ENCODE results near the gene TMEM256. TPM values are rescaled to one million over a fixed set of nuclear protein-coding genes. Genes with fewer than 3 reads are reported as not detected.

The TMEM256 gene
- total RNA-seq, result 70.3 and 140 TPM in 2 replicates

DNA sequence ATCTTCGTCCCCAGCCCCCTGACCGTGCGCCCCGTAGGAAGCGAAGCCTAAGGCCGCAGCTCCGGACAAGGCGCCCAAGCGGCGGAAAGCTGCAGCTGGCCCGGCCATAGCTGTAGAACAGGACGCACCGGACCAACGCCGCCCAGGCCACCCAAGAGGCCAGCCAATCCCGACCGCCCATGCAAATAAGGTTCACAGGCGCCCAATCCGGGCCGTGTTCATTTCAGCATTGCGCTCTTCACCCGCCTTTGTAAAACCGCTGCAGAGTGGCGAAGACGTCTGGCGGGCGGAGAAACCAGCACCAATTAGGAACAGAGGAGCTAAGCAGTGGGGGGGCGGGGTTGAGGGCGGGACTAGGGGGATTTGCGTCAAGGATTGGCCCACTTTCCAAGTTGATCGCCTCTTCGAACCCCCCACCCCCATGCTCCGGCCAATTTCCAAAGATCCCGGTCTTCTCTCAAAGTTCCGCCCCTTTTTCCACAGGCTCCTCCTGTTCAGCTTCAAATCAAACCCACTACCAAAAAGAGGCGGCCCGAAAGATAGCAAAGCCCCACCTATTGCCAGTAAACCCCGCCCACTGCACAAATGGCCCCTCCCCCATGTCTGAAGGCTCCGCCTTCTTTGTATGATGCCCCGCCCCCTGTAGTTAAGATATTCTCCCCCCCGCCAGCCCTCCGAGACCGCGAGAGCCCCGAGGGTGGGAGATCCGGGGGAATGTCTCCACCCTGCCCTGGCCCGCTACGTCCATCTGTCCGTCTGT lies at the start of gene TMEM256:
TMEM256 (minus strand) TSS at position 121 of the 760 bp plus-strand sequence; CDS start at position 108, 13 bp downstream.

DNA sequence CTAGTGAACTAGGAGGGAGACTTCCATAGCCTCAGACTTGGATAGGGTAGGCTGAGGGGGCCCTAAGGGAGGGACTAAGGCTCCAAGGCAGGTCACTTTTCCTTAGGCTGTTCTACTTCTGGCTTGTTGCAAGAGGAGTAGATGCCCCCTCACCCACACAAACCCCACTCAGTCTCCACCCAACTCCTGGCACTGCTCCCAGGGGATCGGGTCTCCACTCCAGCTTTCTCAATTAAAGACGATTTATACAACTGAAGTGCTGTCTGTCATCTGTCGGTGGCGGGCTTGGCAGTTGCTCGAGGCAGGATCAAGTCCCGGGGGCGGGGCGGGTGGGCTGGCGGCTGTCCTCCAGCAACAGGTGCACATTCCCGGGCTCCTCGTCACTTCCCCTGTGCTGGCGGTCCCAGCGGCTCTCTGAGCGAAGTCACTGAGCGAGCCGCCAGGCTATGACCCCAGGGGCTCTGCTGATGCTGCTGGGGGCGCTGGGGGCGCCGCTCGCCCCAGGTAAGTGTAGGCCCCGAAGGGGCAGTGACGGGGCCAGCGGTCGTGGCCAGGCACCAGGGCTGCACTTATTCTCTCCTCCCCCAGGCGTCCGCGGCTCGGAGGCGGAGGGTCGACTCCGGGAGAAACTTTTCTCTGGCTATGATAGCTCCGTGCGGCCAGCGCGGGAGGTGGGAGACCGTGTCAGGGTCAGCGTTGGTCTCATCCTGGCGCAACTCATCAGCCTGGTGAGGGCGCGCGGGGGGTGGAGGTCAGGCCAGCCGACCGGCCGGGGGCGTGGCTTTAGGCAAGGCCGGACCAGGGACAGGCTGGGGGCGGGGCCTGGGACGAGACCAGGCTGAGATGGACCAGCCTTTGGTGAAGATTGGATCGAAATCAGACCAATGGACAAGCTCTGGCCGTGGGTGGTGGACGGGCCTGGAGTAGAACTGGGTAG lies 41.1 kb upstream of the TMEM256 start, which contains the start of gene CHRNB1:
CHRNB1 (plus strand) TSS at position 380 of the 937 bp plus-strand sequence; CDS start at position 447, 67 bp downstream.

GRCh38 chr17:7439462-7440112 lies 35.7 kb upstream of the TMEM256 start, which contains the start of gene FGF11:
FGF11 (plus strand) TSS chr17:7439512; CDS start chr17:7439621, 109 bp downstream.

GRCh38 chr17:7428557-7428956 lies 24.7 kb upstream of the TMEM256 start, which contains the start of gene SPEM3:
SPEM3 (plus strand) TSS chr17:7428857; CDS start chr17:7428903, 46 bp downstream.

DNA sequence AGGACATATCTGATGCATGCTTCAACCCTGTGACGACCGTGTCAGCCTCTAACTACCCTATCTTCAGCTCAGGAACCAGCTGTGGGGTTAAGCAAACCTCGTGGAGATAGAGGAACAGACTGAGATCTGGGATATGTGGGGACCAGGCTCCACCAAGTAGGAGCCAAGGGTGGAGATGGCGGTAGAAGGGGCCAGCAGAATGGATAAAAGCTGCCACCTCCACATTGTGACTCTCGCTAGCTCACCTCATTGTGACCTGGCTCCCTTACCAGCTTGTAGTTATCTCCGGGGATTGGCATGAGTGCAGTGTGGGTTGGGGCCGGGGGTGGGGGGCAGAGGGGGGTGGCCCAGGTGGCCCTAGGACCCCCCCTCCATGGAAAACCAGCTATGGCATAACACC lies 21.4 kb upstream of the TMEM256 start, which contains the start of gene SPEM2:
SPEM2 (plus strand) TSS at position 301 of the 400 bp plus-strand sequence; CDS start at position 374, 73 bp downstream.

DNA sequence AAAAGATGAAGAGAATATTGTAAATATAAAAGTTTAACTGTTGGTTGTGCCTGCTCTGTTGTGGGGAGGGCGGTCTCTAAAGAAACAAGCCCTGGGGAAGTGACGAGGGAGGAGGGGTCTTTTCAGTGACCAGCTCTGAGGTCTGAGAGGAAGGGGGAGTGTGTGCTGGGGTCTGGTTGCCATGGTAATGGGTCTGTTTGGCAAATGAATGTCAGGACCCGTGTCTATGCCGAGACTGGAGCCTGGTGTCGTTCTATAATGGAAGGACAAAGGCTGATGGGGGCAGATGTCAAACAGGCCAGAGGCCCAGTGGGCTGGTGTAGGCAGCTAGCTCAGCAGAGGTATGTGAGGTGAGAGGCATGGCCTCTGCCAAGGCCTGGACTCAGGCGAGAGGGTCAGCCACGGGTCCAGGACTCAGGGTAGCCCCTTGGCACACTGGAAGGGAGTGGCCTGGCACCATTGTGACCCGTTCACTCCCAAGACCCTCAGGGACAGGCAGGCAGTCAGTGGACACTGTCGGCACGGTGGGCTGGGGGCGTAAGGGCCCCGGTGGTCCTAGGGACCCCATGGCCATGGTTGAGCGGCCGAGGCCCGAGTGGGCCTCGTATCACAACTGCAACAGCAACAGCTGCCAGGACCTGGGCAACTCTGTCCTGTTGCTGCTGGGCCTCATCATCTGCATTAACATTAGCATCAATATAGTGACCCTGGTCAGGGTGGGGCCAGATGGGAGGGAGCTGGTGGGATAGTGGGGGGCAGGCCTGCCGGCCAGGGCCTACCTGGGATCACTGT lies 16.1 kb upstream of the TMEM256 start, which contains the start of gene SPEM1:
SPEM1 (plus strand) TSS at position 506 of the 792 bp plus-strand sequence; CDS start at position 567, 61 bp downstream.

GRCh38 chr17:7407485-7408251 lies 3.8 kb upstream of the TMEM256 start, which contains the start of gene NLGN2:
NLGN2 (plus strand) TSS chr17:7407845; CDS start chr17:7408256, 411 bp downstream.

GRCh38 chr17:7394452-7395191 lies 9.3 kb downstream of the TMEM256 start, which contains the start of gene PLSCR3:
PLSCR3 (minus strand) TSS chr17:7394525; CDS start chr17:7394110, 415 bp downstream.

DNA sequence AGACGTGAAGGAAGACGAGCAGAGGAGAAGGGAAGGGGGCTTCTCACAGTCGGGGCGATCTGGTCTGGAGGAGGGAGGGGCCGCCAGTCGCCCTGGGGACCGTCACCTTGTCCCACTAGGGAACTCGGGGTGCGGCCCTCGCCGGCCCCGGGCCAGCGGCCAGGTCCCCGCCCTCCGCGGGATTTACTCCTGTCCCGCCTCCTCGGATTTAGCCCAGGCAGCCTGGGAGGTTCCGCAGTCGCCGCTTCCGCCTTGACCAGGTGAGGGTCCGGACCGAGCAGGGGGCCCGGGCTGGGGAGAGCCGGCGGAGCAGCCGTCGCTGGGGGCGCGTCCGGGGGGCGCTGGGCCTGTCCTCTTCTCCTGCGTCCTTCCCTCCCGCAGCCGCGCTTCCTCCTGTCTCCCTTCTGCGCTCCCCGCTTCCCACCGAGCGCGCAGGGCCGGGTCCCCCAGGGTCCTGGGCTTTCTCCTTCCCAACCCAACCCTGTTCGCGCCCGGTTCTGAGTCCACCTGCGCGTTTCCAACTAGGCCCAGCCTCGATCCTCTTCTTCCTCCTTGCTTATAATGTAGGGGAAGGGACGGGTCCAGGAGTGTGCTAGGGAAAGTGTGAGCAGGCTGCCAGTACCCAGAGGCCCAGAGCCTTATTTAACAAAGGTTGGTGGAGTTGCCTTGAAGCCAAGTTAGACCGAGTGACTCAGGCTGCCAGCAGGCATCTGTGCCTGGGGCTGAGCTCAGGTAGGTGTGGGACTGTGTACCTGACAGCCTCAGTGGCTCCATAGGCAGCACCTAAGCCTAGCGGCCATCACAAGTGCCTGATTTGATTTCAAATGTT lies 22.8 kb downstream of the TMEM256 start, which contains the start of gene TNK1:
TNK1 (plus strand) TSS at position 235 of the 829 bp plus-strand sequence. CDS start 1,838 bp downstream, outside the sequence.

GRCh38 chr17:7355053-7355452 lies 48.8 kb downstream of the TMEM256 start, which contains the start of gene TMEM95:
TMEM95 (plus strand) TSS chr17:7355156; CDS start chr17:7355205, 49 bp downstream.

Other genes starting within 250 kb of the TMEM256 start
- 0.86 and 1.6 TPM in 2 replicates for gene ASGR1, start 224.7 kb downstream of the TMEM256 start, total RNA-seq
- gene DLG4, start 184.3 kb downstream of the TMEM256 start, total RNA-seq, result 14.3 and 16.3 TPM in 2 replicates
- 233 and 286 TPM in 2 replicates for gene ACADVL, start 184.2 kb downstream of the TMEM256 start, total RNA-seq
- gene DVL2, start 169.6 kb downstream of the TMEM256 start, total RNA-seq, result 106 and 115 TPM in 2 replicates
- gene PHF23, start 164.6 kb downstream of the TMEM256 start, total RNA-seq, result 29.5 and 39.6 TPM in 2 replicates
- 192 and 205 TPM in 2 replicates for gene GABARAP, start 161.6 kb downstream of the TMEM256 start, total RNA-seq
- 19.1 and 23.0 TPM in 2 replicates for gene CTDNEP1, start 152.4 kb downstream of the TMEM256 start, total RNA-seq
- gene ELP5, start 151.9 kb downstream of the TMEM256 start, total RNA-seq, result 19.9 and 22.9 TPM in 2 replicates
- gene CLDN7, start 141.6 kb downstream of the TMEM256 start, total RNA-seq, result 4.2 and 16.5 TPM in 2 replicates
- gene SLC2A4, start 122.4 kb downstream of the TMEM256 start, total RNA-seq, result 0.09 and 0.16 TPM in 2 replicates
- gene YBX2, start 109.5 kb downstream of the TMEM256 start, total RNA-seq, result 0.09 TPM in 1 of 2 replicates, not detected in the other
- gene EIF5A, start 96.5 kb downstream of the TMEM256 start, total RNA-seq, result 435 and 499 TPM in 2 replicates
- gene GPS2, start 88.7 kb downstream of the TMEM256 start, total RNA-seq, result 22.5 and 47.1 TPM in 2 replicates
- 18.9 and 25.7 TPM in 2 replicates for gene NEURL4, start 74.8 kb downstream of the TMEM256 start, total RNA-seq
- 3.3 and 5.2 TPM in 2 replicates for gene ACAP1, start 67.6 kb downstream of the TMEM256 start, total RNA-seq
- 4.6 and 5.4 TPM in 2 replicates for gene KCTD11, start 51.9 kb downstream of the TMEM256 start, total RNA-seq
- gene TMEM95, start 48.9 kb downstream of the TMEM256 start, total RNA-seq, result not detected in 2 replicates
- gene TNK1, start 23.0 kb downstream of the TMEM256 start, total RNA-seq, result 0.09 and 0.32 TPM in 2 replicates
- 15.5 and 15.9 TPM in 2 replicates for gene PLSCR3, start 9.6 kb downstream of the TMEM256 start, total RNA-seq
- 6.8 and 7.1 TPM in 2 replicates for gene NLGN2, start 3.7 kb upstream of the TMEM256 start, total RNA-seq
- gene SPEM1, start 16.2 kb upstream of the TMEM256 start, total RNA-seq, result 0.16 TPM in 1 of 2 replicates, not detected in the other
- not detected in 2 replicates for gene SPEM2, start 21.5 kb upstream of the TMEM256 start, total RNA-seq
- gene SPEM3, start 24.8 kb upstream of the TMEM256 start, total RNA-seq, result not detected in 2 replicates
- gene TMEM102, start 31.3 kb upstream of the TMEM256 start, total RNA-seq, result 0.60 and 2.4 TPM in 2 replicates
- 1.0 and 1.1 TPM in 2 replicates for gene FGF11, start 35.4 kb upstream of the TMEM256 start, total RNA-seq
- gene CHRNB1, start 41.0 kb upstream of the TMEM256 start, total RNA-seq, result 8.8 and 10.1 TPM in 2 replicates
- 12.5 and 16.4 TPM in 2 replicates for gene ZBTB4, start 75.5 kb upstream of the TMEM256 start, total RNA-seq
- not detected in 2 replicates for gene SLC35G6, start 77.3 kb upstream of the TMEM256 start, total RNA-seq
- 107 and 113 TPM in 2 replicates for gene POLR2A, start 80.3 kb upstream of the TMEM256 start, total RNA-seq
- gene TNFSF12, start 145.0 kb upstream of the TMEM256 start, total RNA-seq, result 7.3 and 9.1 TPM in 2 replicates
- 0.34 and 1.7 TPM in 2 replicates for gene TNFSF13, start 154.7 kb upstream of the TMEM256 start, total RNA-seq
- gene SENP3, start 157.8 kb upstream of the TMEM256 start, total RNA-seq, result 51.1 and 54.5 TPM in 2 replicates
- 21.0 and 27.6 TPM in 2 replicates for gene CD68, start 175.5 kb upstream of the TMEM256 start, total RNA-seq
- gene MPDU1, start 179.8 kb upstream of the TMEM256 start, total RNA-seq, result 36.7 and 48.5 TPM in 2 replicates
- gene SOX15, start 186.0 kb upstream of the TMEM256 start, total RNA-seq, result 0.17 and 0.32 TPM in 2 replicates
- 31.5 and 35.0 TPM in 2 replicates for gene FXR2, start 210.8 kb upstream of the TMEM256 start, total RNA-seq
- 55.3 and 67.3 TPM in 2 replicates for gene SAT2, start 223.7 kb upstream of the TMEM256 start, total RNA-seq
- 0.26 and 0.47 TPM in 2 replicates for gene SHBG, start 226.0 kb upstream of the TMEM256 start, total RNA-seq
- not detected in 2 replicates for gene ATP1B2, start 246.8 kb upstream of the TMEM256 start, total RNA-seq

Data from bronchial smooth muscle cell (primary cell).